ENCODE results near the gene ATP5F1A. TPM values are rescaled to one million over a fixed set of nuclear protein-coding genes. Genes with fewer than 3 reads are reported as not detected.

Gene ATP5F1A
- total RNA-seq, 2 experiments from 2014 or later, result 205 to 206 TPM

GRCh38 chr18:46060359-46060841 is 37.7 kb downstream of the ATP5F1A start:
- TF ChIP-seq, protein P1, sequence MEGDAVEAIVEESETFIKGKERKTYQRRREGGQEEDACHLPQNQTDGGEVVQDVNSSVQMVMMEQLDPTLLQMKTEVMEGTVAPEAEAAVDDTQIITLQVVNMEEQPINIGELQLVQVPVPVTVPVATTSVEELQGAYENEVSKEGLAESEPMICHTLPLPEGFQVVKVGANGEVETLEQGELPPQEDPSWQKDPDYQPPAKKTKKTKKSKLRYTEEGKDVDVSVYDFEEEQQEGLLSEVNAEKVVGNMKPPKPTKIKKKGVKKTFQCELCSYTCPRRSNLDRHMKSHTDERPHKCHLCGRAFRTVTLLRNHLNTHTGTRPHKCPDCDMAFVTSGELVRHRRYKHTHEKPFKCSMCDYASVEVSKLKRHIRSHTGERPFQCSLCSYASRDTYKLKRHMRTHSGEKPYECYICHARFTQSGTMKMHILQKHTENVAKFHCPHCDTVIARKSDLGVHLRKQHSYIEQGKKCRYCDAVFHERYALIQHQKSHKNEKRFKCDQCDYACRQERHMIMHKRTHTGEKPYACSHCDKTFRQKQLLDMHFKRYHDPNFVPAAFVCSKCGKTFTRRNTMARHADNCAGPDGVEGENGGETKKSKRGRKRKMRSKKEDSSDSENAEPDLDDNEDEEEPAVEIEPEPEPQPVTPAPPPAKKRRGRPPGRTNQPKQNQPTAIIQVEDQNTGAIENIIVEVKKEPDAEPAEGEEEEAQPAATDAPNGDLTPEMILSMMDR (IDR thresholded peaks at IDR 0.05), result no peak
- no peaks in the 10 kb centered on the region for H3K36me3 Mint-ChIP-seq (ENCODE audit: low read depth)
- no peak for ATAC-seq (ENCODE audit: poor library complexity)
- CTCF ChIA-PET, result no interaction called here
- Histone ChIP-seq H3K27ac (ENCODE audit: low read depth in 1 of 2, low read length in 2 of 2) (no peak overlapping the region), H3K4me1 (ENCODE audit: insufficient read depth, low read length) (peaks cover 10% of the 10 kb centered on the region), H3K4me3 (ENCODE audit: low read length) (no peak overlapping the region), H3K27me3 (ENCODE audit: control insufficient read depth in 1 of 2, insufficient read depth in 2 of 2, low read length in 2 of 2) (no peaks in the 10 kb centered on the region), H3K9me3 (ENCODE audit: control insufficient read depth in 1 of 2, insufficient read depth in 1 of 2, low read length in 2 of 2) (peaks cover 0 to 3% of the 10 kb centered on the region in 2 experiments), H3K36me3 (ENCODE audit: insufficient read depth, low read length) (no peaks in the 10 kb centered on the region)
- intact Hi-C loops (cut with DNase I, micrococcal nuclease), result no loop called here
- no peak for DNase-seq
- no peak overlapping the region for H3K27ac Mint-ChIP-seq
- no peaks in the 10 kb centered on the region for H3K27me3 Mint-ChIP-seq
- H3K4me1 Mint-ChIP-seq (ENCODE audit: low read depth), result peaks cover 10% of the 10 kb centered on the region
- no peak overlapping the region for H3K4me3 Mint-ChIP-seq
- POLR2A ChIA-PET, result no interaction called here
- no peaks in the 10 kb centered on the region for H3K9me3 Mint-ChIP-seq

- Mint-ChIP-seq H3K36me3 (ENCODE audit: low read depth) (no peaks in the 10 kb centered on the region), H3K9me3 (no peaks in the 10 kb centered on the region), H3K4me3 (no peak overlapping the region), H3K27ac (peak overlapping the region; percentile 58), H3K4me1 (ENCODE audit: low read depth) (peaks cover 35% of the 10 kb centered on the region), H3K27me3 (no peaks in the 10 kb centered on the region)
- Histone ChIP-seq H3K9me3 (ENCODE audit: control insufficient read depth in 1 of 2, insufficient read depth in 1 of 2, low read length in 2 of 2) (peaks cover 0 to 3% of the 10 kb centered on the region in 2 experiments), H3K27me3 (ENCODE audit: control insufficient read depth in 1 of 2, insufficient read depth in 2 of 2, low read length in 2 of 2) (no peaks in the 10 kb centered on the region), H3K27ac (ENCODE audit: low read depth in 1 of 2, low read length in 2 of 2) (peak overlapping the region in 1 of 2 donors; percentile 40), H3K4me1 (ENCODE audit: insufficient read depth, low read length) (peaks cover 25% of the 10 kb centered on the region), H3K4me3 (ENCODE audit: low read length) (no peak overlapping the region), H3K36me3 (ENCODE audit: insufficient read depth, low read length) (no peaks in the 10 kb centered on the region)
- CTCF ChIA-PET, result interaction anchor here (1.0 to 1.6 kb wide), 2 partner anchors 18 to 41 kb away, joined by 3 to 4 read pairs; no protein-coding TSS in a partner anchor
- TF ChIP-seq, protein P1 (IDR thresholded peaks at IDR 0.05), result no peak
- intact Hi-C loops (cut with DNase I, micrococcal nuclease), result no loop called here
- ATAC-seq (ENCODE audit: poor library complexity) (no peak), DNase-seq (no peak)
- POLR2A ChIA-PET, result interaction anchor here (0.7 to 1.5 kb wide), 4 partner anchors 16 to 62 kb away, joined by 3 to 5 read pairs (median 4); no protein-coding TSS in a partner anchor
Observed at GRCh38 chr18:46055838-46056230, 42.3 kb downstream of the ATP5F1A start.

DNA sequence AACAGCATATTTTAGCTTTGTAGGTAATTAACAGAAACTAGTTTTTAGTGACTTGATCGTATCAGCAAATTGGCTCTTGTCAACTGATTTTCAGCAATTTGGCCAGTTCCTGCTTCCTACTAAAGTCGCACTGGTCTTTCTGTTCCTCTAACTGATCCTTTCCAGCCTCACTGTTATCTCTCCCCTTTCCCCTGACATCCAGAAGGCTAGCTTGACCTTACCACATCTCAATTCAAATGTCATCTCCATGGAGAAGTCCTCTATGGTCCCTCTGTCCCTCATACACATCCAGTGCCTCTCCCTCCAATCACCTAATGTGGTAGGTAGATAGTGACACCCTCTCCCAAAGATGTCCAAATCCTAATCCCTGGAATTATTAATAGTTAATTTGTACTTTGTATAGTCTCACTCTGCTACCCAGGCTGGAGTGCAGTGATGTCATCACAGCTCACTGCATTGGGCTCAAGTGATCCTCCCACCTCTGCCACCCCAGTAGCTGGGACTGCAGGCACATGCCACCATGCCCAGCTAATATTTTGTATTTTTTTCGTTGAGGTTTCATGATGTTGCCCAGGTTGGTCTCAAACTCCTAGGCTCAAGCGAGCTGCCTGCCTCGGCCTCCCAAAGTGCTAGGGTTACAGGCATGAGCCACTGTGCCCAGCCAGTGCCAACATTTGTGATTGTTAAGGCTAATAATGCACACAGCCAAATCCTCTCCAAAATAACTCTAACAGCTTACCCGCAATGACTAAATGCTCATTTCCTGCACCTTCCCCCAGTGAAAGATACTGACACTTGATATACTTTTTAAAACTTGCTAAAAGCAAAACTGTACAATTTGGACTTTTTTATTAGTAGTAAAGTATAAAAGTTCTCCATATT is 42.9 kb downstream of the ATP5F1A start:
- Histone ChIP-seq H3K4me3 (ENCODE audit: low read length) (no peak overlapping the region), H3K9me3 (ENCODE audit: control insufficient read depth in 1 of 2, insufficient read depth in 1 of 2, low read length in 2 of 2) (peaks cover 0 to 3% of the 10 kb centered on the region in 2 experiments), H3K36me3 (ENCODE audit: insufficient read depth, low read length) (no peaks in the 10 kb centered on the region), H3K27me3 (ENCODE audit: control insufficient read depth in 1 of 2, insufficient read depth in 2 of 2, low read length in 2 of 2) (no peaks in the 10 kb centered on the region), H3K27ac (ENCODE audit: low read depth in 1 of 2, low read length in 2 of 2) (peak overlapping the region in 1 of 2 donors; percentile 40), H3K4me1 (ENCODE audit: insufficient read depth, low read length) (peaks cover 25% of the 10 kb centered on the region)
- TF ChIP-seq, protein P1 (IDR thresholded peaks at IDR 0.05), result no peak
- ATAC-seq (ENCODE audit: poor library complexity) (no peak), DNase-seq (peak in 3 of 14 experiments; percentile 27 to 51 (median 30))
- Mint-ChIP-seq H3K36me3 (ENCODE audit: low read depth) (no peaks in the 10 kb centered on the region), H3K4me1 (ENCODE audit: low read depth) (peaks cover 35% of the 10 kb centered on the region), H3K4me3 (no peak overlapping the region), H3K27ac (peak overlapping the region; percentile 58), H3K27me3 (no peaks in the 10 kb centered on the region), H3K9me3 (no peaks in the 10 kb centered on the region)
- CTCF ChIA-PET, result interaction anchor here (1.0 to 1.6 kb wide), 3 partner anchors 8 to 42 kb away, joined by 3 to 4 read pairs (median 3); no protein-coding TSS in a partner anchor
- intact Hi-C loops (cut with DNase I, micrococcal nuclease), result no loop called here
- POLR2A ChIA-PET, result interaction anchor here (0.7 to 1.5 kb wide), 4 partner anchors 16 to 61 kb away, joined by 3 to 5 read pairs (median 4); no protein-coding TSS in a partner anchor
